Prostate gland (tissue), 2 donors: ENCODE results near the gene ADAM15. TPM values are rescaled to one million over a fixed set of nuclear protein-coding genes. Genes with fewer than 3 reads are reported as not detected.

Experiments used
- DNase-seq: peaks from one replicate; pipeline ENCODE4 v3.0.0-alpha.2; 2019; ENCODE audit warnings: low spot score
- H3K27ac ChIP-seq, 2 donors: fragments of 200-600 bp; sonication (generic); 2 replicates each; pipeline ENCODE4 v1.5.1; 2017 to 2019
- H3K27me3 ChIP-seq: fragments of 200-600 bp; sonication (generic); replicated peaks from 2 replicates; pipeline ENCODE4 v1.5.1; 2019; ENCODE audit not compliant: insufficient read depth
- H3K36me3 ChIP-seq, 2 donors: fragments of 200-600 bp; sonication (generic); 1 replicate in 1 of 2; 2 replicates in 1 of 2; pipeline versions ENCODE4 v1.5.1 to v1.8.1; 2017 to 2019
- H3K4me1 ChIP-seq: fragments of 200-600 bp; sonication (generic); replicated peaks from 2 replicates; pipeline ENCODE4 v1.5.1; 2019
- H3K4me3 ChIP-seq, 2 donors: fragments of 200-600 bp; sonication (generic); 2 replicates each; pipeline ENCODE4 v1.5.1; 2017 to 2019
- H3K9me3 ChIP-seq: fragments of 200-600 bp; sonication (generic); 2 replicates; pipeline ENCODE4 v1.5.1; 2017
- CTCF ChIP-seq, 4 experiments: fragments of 200-600 bp in 2 of 4; fragments of 450-650 bp in 2 of 4; sonication (generic) in 2 of 4; IDR thresholded peaks; 1 replicate in 3 of 4; 2 replicates in 1 of 4; pipeline ENCODE4 v1.5.1; 2016 to 2019; ENCODE audit warnings: antibody characterized with exemption in 4 of 4, mild to moderate bottlenecking in 2 of 4, moderate library complexity in 2 of 4
- POLR2A ChIP-seq: fragments of 450-650 bp; IDR thresholded peaks from one replicate; pipeline ENCODE4 v1.6.1; 2016; ENCODE audit warnings: antibody characterized with exemption, mild to moderate bottlenecking
- POLR2AphosphoS5 ChIP-seq: sonication (generic); formaldehyde crosslinking; IDR thresholded peaks from one replicate; pipeline ENCODE4 v1.6.1; 2017; ENCODE audit warnings: antibody characterized with exemption
- WGBS: methylation state at CpG from one replicate; pipeline ENCODE4 v1.1.5; 2018; 5-methylcytosine and 5-hydroxymethylcytosine counted together
- intact Hi-C: fragments of 100-400 bp; cut with DNase I; formaldehyde crosslinking; loops from one replicate; pipeline ENCODE4 v1.14.2; 2022
- total RNA-seq, 2 donors: library from RNA; depleted of rRNA; stranded (reverse); fragments of >200 nt; gene quantifications; one replicate each; pipeline ENCODE4 v1.1.0, GENCODE V29; 2016

The ADAM15 gene
- total RNA-seq, 2 donors from 2014 or later: 72.5 to 138 TPM

GRCh38 chr1:155016231-155016831 is 34.8 kb upstream of the ADAM15 start:
- WGBS: 81% methylated on average over 22 of the region's 26 CpGs
- intact Hi-C loops: no loop called here
- DNase-seq: no peak
- TF ChIP-seq CTCF (IDR thresholded peaks at IDR 0.05): no peak
- no peak for TF ChIP-seq POLR2AphosphoS5
- no peak for TF ChIP-seq POLR2A
- H3K4me3 ChIP-seq: no peak overlapping the region
- H3K36me3 ChIP-seq: peaks cover 7 to 14% of the 10 kb centered on the region in 2 donors
- H3K4me1 ChIP-seq: peaks cover 24% of the 10 kb centered on the region
- H3K27ac ChIP-seq: peak overlapping the region; percentile 80 to 87
- no peaks in the 10 kb centered on the region for H3K27me3 ChIP-seq
- no peaks in the 10 kb centered on the region for H3K9me3 ChIP-seq

- Histone ChIP-seq H3K4me3 (peak overlapping the region; percentile 21 to 26), H3K4me1 (peaks cover 18% of the 10 kb centered on the region), H3K36me3 (peaks cover 7 to 14% of the 10 kb centered on the region in 2 donors), H3K27ac (peak overlapping the region; percentile 80 to 87), H3K27me3 (no peaks in the 10 kb centered on the region), H3K9me3 (no peaks in the 10 kb centered on the region)
- DNase-seq: peak; percentile 84
- TF ChIP-seq CTCF (IDR thresholded peaks at IDR 0.05) (peak; percentile 94 to 100 (median 100)), POLR2AphosphoS5 (peak; percentile 93), POLR2A (peak; percentile 62)
- 4% methylated on average over 49 of the region's 49 CpGs for WGBS
- intact Hi-C loops: loop anchor here (1.0 kb wide), 1 partner anchor 55 kb away; no protein-coding TSS in a partner anchor
Observed at GRCh38 chr1:155017041-155017945, 33.8 kb upstream of the ADAM15 start.

GRCh38 chr1:155017946-155018316 is 33.2 kb upstream of the ADAM15 start:
- H3K4me3 ChIP-seq: peak overlapping the region in 1 of 2 donors; percentile 26
- intact Hi-C loops: loop anchor here (1.0 kb wide), 1 partner anchor 56 kb away; no protein-coding TSS in a partner anchor
- DNase-seq: no peak
- H3K9me3 ChIP-seq: no peaks in the 10 kb centered on the region
- H3K36me3 ChIP-seq: peaks cover 7 to 14% of the 10 kb centered on the region in 2 donors
- no peak for TF ChIP-seq CTCF (IDR thresholded peaks at IDR 0.05)
- TF ChIP-seq POLR2AphosphoS5: no peak
- no peak for TF ChIP-seq POLR2A
- H3K27me3 ChIP-seq: no peaks in the 10 kb centered on the region
- 55% methylated on average over 6 of the region's 6 CpGs for WGBS
- peak overlapping the region; percentile 80 to 87 for H3K27ac ChIP-seq
- H3K4me1 ChIP-seq: peaks cover 14% of the 10 kb centered on the region

GRCh38 chr1:155018617-155019348 is 32.3 kb upstream of the ADAM15 start:
- H3K4me3 ChIP-seq: no peak overlapping the region
- peaks cover 7 to 14% of the 10 kb centered on the region in 2 donors for H3K36me3 ChIP-seq
- no peaks in the 10 kb centered on the region for H3K9me3 ChIP-seq
- intact Hi-C loops: no loop called here
- TF ChIP-seq POLR2A (no peak), CTCF (IDR thresholded peaks at IDR 0.05) (no peak), POLR2AphosphoS5 (no peak)
- H3K4me1 ChIP-seq: peaks cover 14% of the 10 kb centered on the region
- H3K27ac ChIP-seq: peak overlapping the region in 1 of 2 donors; percentile 80
- 87% methylated on average over 8 of the region's 8 CpGs for WGBS
- H3K27me3 ChIP-seq: no peaks in the 10 kb centered on the region
- DNase-seq: no peak
